ENCODE measurements around the gene SLC2A14.
"Not testable (repeated sequence)": the region's sequence is repeated elsewhere in the genome, so short reads cannot be mapped to it uniquely, and the experiment has no call there.

SLC2A14 gene

DNA sequence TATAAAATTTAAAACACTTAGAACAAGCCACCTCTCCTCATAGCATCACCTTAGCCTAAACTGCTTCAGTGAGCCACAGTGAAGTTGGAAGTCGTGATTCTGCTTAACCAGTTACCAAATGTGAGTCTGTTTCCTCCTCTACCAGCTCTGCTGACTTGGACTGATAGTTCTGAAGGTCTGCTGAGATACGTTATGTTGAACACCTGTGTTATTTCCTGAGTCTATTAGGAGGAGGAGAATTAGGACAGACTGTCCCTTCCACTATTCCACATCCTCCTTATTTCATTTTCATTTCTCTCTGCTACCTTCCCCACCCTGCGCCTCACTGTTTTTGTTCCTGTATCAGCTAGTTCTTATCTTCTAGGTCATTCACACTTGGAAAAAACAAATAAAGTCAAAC, 2.4 kb downstream of the SLC2A14 start:
- no peak for DNase-seq (ENCODE audit: low read depth in 2 of 2)

GRCh38 chr12:7869137-7869536, 3.6 kb downstream of the SLC2A14 start:
- DNase-seq (ENCODE audit: low read depth in 2 of 2), result no peak

DNA sequence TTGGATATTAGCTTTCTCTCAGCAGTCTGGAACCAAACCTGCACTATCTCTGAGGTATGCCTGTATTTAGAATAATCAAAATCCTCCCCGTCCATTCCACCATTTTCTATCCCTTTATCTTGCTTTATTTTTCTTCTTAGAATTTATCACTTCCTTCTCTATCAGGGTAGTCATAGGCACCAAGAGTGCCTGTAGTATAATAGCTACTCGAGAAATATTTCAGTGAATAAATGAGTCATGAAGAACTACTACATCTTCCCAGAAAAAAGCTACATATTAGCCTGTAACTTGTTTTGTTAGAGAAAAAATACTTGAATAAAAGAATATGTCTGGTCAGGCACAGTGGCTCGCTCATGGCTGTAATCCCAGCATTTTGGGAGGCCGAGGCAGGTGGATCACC, 4.3 kb downstream of the SLC2A14 start:
- no peak for DNase-seq (ENCODE audit: low read depth in 2 of 2)

- DNase-seq (ENCODE audit: low read depth in 2 of 2), result no peak
These were observed 8.0 kb downstream of the SLC2A14 start for GRCh38 chr12:7864601-7865150.

DNA sequence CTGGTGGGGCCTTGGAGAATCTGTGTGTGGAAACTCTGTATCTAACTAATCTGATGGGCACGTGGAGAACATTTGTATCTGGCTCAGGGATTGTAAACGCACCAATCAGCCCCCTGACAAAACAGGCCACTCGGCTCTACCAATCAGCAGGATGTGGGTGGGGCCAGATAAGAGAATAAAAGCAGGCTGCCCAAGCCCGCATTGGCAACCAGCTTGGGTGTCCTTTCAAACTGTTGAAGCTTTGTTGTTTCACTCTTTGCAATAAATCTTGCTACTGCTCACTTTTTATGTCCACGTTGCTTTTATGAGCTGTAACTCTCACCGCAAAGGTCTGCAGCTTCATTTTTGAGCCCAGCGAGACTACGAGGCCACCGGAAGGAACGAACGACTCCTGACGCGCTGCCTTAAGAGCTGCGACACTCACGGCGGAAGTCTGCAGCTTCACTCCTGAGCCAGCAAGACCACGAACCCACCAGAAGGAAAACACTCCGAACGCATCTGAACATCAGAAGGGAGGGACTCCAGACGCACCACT, 9.8 kb downstream of the SLC2A14 start:
- not testable (repeated sequence) for DNase-seq (ENCODE audit: low read depth in 2 of 2)

- not testable (repeated sequence) for DNase-seq (ENCODE audit: low read depth in 2 of 2)
These were observed 10.4 kb downstream of the SLC2A14 start for GRCh38 chr12:7862301-7862700.

DNA sequence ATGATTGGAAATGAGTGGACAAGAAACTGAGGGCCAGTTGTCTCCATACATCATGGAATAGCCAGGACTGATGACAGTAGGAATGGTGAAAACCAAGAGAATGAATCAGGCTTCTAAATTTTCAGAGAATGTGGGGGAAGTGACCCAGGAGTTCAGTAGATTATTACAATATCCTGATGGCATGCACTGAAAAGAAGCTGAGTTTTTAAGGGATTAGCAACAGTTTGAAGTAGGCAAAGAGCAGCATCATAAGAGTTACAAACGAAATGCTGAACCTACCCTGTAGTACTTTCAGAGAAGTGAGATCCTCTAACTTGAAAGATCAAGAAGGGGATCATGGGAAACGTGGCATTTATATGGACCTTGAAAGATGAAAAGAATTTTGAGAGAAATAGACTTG, 13.2 kb downstream of the SLC2A14 start:
- no peak for DNase-seq (ENCODE audit: low read depth in 2 of 2)

GRCh38 chr12:7857971-7858370, 14.7 kb downstream of the SLC2A14 start:
- DNase-seq (ENCODE audit: low read depth in 2 of 2), result no peak

GRCh38 chr12:7856516-7856915, 16.2 kb downstream of the SLC2A14 start:
- no peak for DNase-seq (ENCODE audit: low read depth in 2 of 2)

DNA sequence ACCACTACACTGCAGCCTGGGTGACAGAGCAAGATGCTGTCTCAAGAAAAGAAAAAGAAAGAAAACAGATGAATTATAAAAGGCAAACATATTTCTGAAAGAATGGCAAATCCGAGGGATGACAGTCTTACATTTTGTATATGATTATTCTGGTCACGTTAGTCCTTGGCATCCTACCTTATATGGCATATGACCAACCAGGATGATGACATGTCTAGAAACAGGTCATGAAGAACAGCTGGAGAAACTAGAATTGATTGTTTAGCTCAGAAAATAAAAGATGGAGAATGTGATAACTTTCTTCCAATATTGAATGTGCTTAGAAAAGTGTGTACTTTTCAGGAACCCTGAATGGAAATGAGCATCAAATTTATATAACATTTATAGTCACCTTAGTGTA, 19.2 kb downstream of the SLC2A14 start:
- DNase-seq (ENCODE audit: low read depth in 2 of 2), result no peak

DNA sequence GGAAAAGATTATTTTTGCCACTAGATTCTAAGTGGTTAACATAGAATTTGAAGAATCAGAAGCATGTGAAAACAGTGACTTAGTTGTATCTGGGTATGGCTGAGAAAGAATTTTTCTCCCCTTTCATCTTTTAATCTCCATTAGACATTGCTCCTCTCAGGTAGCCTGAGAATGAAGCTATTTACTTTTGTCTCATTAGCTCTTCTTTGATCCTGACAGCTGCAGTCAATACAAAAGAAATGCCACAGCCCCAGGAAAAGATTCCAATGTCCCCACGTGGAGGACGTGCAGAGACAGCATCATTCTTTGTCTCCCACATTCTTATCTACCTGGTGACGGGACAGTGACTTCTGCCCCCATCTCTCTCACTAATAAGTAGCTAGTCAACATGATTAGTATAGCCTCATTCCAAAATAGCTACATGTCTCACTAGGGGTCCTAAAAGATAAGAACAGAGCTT, 21.1 kb downstream of the SLC2A14 start:
- not testable (repeated sequence) for DNase-seq (ENCODE audit: low read depth in 2 of 2)

DNA sequence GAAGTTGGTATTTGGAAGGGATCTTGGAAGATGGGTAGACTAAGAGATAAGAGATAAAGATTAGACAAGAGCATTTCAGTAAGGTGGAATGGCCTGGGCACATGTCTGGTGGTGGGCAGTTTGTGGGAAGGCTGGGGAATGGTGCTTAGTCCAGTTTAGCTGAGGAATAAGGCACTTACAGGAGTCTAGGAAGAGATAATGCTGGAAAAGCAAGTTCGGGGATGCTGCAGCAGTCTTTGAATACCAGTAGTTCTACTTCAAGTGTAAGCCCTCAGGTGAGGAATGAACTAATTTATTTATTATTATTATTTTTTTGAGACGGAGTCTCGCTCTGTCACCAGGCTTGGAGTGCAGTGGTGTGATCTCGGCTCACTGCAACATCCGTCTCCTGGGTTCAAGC, 22.6 kb downstream of the SLC2A14 start:
- not testable (repeated sequence) for DNase-seq (ENCODE audit: low read depth in 2 of 2)

DNA sequence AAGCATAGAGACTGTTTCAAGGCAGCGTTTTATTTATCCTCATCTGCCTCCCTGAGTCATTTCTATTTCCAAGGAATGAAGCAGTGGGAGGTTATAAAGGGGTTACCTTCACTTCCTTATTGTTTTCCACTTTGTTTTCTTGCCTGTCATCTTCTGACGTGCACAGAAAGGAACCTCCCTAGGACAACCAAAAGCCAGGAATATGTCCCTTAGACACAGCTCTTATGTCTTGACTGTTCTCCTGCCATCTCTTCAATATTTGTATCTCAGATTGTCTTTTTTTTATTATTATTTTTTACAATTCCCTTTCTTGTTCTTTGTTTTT, 24.7 kb downstream of the SLC2A14 start:
- not testable (repeated sequence) for DNase-seq (ENCODE audit: low read depth in 2 of 2)

DNA sequence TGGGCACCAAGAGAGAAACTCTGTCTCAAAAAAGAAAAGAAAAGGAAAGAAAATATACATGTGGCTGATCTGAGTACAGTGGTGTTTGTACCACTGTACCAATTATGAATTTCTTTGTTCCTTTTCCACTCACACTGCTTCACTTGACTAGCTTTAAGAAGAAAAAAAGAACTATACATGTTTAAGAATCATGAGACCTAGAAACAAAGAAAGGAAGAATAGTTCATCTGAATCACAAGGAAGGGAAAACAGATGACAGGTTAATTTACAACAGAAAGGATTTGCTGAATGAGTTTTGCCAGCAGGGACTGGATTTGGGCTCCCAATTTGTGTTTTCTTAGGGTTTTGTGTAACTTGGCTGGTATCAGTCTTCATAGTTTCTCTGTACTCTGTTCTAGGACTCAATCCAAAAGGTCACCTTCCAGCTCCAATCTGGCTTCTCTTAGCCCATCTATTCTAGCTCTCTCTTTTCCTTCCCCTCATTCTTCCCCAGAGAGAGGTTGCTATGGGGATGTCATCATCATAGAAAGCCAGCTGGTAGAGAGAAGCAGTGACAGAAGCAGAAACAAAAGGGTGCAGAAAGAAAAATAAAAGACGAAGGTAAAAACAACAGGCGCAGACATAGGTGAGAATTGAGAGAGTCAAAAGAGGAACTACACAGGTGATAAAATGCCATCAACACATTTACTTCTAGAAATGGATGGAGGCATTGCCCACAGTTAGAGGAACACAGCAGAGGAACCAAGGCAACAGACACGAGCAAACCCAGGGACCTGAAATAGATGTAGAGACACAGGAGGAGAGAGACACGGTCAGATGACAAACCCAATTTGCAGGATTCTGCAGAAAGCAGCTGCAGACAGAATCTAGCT, 25.3 kb downstream of the SLC2A14 start:
- DNase-seq (ENCODE audit: low read depth in 2 of 2), result not testable (repeated sequence)

- DNase-seq (ENCODE audit: low read depth in 2 of 2), result no peak
These were observed 28.6 kb downstream of the SLC2A14 start for GRCh38 chr12:7844116-7844515.

DNA sequence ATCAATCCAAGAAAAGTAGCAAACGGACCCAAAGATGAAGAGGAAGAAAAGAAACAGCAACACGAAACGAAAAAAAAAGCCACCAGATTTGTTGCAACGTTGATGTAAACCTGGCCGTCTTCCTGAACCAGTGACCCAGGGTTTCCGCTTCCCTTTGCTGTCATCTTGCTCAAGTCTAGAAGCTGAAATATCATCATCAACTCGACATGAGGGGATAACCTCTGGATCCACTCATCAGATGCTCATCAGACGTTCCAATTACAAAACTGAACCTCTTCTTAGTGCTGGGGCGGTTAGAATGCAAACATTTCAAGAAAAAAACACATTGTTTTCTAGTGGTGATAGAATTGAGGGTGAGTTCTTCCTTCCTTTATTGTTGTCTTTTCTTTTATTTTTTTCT, 29.1 kb downstream of the SLC2A14 start:
- DNase-seq (ENCODE audit: low read depth in 2 of 2), result not testable (repeated sequence)

DNA sequence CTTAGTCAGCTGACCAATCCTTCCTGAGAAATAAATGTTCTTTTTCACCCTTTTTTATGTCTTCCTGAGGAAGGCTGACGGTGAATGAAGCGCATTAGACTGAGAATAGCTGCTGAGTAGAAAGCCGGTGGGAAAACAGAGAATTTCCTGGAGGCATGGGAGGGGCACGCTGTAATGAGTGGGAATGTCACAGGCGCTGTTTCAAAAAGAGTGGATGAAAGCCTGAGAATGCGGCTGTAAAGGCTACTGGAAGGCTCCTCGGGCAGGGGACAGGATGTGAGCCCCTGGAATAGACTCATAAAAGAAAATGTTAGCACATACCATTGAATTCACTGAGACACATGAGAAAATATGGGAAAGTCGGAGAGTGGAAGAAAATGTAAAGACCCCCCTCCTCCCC, 29.6 kb downstream of the SLC2A14 start:
- DNase-seq (ENCODE audit: low read depth in 2 of 2), result not testable (repeated sequence)

- DNase-seq (ENCODE audit: low read depth in 2 of 2), result not testable (repeated sequence)
These were observed 30.3 kb downstream of the SLC2A14 start for GRCh38 chr12:7842444-7842843.

- DNase-seq (ENCODE audit: low read depth in 2 of 2), result not testable (repeated sequence)
These were observed 32.9 kb downstream of the SLC2A14 start for GRCh38 chr12:7839848-7840247.

DNA sequence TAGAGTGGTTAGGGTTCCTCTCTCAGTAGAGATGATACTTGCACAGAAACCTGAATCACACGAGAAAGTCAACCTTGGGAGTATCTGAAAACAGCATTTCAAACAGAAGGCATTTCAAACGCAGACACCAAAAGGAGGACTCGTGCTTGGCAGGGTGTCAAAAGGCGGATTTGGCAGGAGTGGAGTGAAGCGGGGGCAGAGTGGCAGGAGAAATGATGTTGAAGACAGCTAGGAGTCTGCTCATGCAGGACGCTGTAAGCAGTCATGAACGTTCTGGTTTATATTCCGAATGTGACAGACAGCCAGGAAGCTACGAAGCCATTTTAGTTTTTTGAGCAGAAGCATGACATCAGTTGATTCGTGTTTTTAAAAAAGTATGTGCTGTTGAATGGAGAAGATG, 33.5 kb downstream of the SLC2A14 start:
- not testable (repeated sequence) for DNase-seq (ENCODE audit: low read depth in 2 of 2)

DNA sequence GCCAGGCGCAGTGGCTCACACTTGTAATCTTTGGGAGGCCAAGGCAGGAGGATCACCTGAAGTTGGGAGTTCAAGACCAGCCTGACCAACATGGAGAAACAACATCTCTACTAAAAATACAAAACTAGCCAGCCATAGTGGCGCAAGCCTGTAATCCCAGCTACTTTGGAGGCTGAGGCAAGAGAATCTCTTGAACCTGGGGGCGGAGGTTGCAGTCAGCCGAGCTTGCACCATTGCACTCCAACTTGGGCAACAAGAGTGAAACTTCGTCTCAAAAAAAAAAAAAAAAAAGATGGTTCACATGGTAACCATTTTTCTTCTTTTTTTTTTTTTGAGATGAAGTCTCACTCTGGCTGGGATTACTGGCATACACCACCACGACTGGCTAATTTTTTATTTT, 35.3 kb downstream of the SLC2A14 start:
- DNase-seq (ENCODE audit: low read depth in 2 of 2), result no peak

GRCh38 chr12:7835766-7836165, 36.9 kb downstream of the SLC2A14 start:
- no peak for DNase-seq (ENCODE audit: low read depth in 2 of 2)

DNA sequence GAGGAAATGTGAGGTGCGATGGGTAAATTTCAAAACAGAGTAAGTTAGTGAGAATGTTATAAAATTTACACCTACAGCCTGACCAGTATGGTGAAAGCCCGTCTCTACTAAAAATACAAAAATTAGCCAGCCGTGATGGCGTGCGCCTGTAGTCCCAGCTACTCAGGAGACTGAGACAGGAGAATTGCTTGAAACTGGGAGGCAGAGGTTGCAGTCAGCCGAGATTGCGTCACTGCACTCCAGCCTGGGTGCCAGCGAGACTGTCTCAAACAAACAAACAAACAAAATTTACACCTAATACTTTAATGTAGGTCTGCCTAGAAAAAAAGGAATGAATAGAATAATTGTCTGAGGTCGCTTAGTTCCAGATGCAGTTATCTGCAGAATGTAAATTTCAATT, 37.6 kb downstream of the SLC2A14 start:
- DNase-seq (ENCODE audit: low read depth in 2 of 2), result no peak

Data from activated CD8-positive, alpha-beta memory T cell treated with anti-CD3 and anti-CD28 coated beads for 4 hours (primary cell).